ENCODE data around the gene PEX10. TPM values are rescaled to one million over a fixed set of nuclear protein-coding genes. Genes with fewer than 3 reads are reported as not detected.

Gene PEX10
- total RNA-seq, 1 donor from 2014 or later: 15.8 TPM

DNA sequence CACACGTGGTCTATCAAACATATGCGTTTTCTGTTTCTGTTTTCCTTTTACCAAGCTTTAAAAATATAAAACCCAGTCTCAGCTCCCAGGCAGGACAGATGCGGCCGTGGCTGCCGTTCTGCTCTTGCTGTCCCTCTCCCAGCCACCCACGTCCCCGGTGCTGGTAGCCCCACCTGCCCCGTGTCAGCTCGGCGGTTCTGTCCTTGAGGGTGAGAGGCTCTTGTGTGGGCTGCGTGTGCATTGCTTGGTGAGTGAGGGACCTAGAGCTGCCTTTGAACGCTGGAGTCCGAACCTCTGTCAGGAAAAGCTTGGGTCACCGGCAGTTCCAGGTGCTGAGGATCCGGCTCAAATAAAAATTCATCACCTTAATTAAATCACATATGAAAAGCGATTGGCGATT is 16.3 kb downstream of the PEX10 start:
- no peak overlapping the region for H3K4me3 ChIP-seq
- H3K27ac ChIP-seq (replicated peaks): no peak overlapping the region
- no peaks in the 10 kb centered on the region for H3K9me3 ChIP-seq (replicated peaks)
- no peaks in the 10 kb centered on the region for H3K27me3 ChIP-seq (ENCODE audit: low read depth)
- peaks cover 63% of the 10 kb centered on the region for H3K36me3 ChIP-seq
- DNase-seq: no peak
- H3K4me1 ChIP-seq: peaks cover 43% of the 10 kb centered on the region
- intact Hi-C loops (cut with micrococcal nuclease): no loop called here
- TF ChIP-seq, protein P1, sequence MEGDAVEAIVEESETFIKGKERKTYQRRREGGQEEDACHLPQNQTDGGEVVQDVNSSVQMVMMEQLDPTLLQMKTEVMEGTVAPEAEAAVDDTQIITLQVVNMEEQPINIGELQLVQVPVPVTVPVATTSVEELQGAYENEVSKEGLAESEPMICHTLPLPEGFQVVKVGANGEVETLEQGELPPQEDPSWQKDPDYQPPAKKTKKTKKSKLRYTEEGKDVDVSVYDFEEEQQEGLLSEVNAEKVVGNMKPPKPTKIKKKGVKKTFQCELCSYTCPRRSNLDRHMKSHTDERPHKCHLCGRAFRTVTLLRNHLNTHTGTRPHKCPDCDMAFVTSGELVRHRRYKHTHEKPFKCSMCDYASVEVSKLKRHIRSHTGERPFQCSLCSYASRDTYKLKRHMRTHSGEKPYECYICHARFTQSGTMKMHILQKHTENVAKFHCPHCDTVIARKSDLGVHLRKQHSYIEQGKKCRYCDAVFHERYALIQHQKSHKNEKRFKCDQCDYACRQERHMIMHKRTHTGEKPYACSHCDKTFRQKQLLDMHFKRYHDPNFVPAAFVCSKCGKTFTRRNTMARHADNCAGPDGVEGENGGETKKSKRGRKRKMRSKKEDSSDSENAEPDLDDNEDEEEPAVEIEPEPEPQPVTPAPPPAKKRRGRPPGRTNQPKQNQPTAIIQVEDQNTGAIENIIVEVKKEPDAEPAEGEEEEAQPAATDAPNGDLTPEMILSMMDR (IDR thresholded peaks at IDR 0.05; ENCODE audit: borderline replicate concordance): no peak

DNA sequence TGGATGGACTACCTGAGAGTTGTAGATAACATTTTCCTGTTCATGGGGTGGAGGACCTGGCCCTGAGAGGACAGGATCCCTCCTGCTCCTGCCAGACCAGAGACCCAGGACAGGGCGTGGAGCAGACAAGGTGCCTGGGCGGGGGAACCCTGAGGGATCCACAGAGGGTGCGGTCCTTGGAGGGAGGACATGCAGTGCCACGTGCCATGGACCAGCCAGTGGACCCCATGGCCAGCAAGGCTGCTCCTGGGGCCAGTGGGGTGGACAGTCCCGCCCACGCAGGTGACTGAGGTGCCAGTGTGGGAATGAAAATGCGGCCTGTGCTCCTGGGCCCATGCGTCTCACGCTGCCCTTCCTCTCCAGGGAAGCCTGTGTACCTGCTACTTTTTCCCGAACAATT is 17.1 kb downstream of the PEX10 start:
- intact Hi-C loops (cut with micrococcal nuclease): no loop called here
- Histone ChIP-seq H3K27me3 (ENCODE audit: low read depth) (no peaks in the 10 kb centered on the region), H3K4me3 (no peak overlapping the region), H3K9me3 (replicated peaks) (no peaks in the 10 kb centered on the region), H3K27ac (replicated peaks) (no peak overlapping the region), H3K36me3 (peaks cover 56% of the 10 kb centered on the region), H3K4me1 (peaks cover 51% of the 10 kb centered on the region)
- TF ChIP-seq, protein P1 (IDR thresholded peaks at IDR 0.05; ENCODE audit: borderline replicate concordance): no peak
- DNase-seq: no peak

DNA sequence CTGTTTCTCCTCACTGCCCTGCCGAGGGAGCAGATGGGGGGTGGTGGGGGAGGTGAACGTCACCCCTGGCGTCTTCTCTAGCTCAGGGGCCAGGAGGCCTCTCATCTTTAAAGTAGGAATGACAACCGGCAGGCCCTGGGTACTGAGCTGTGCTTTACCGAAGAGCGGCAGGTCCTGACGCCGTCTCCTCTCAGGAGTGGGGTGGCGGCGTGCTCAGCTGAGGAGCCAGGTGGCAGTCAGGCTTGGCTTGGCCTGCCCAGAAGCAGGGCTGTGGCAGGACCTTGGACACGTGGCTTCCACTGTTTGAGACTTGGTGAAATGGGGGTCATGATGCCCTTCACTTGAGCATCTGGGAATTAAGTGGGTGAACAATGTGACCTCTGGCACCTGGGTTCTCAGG is 17.6 kb downstream of the PEX10 start:
- TF ChIP-seq, protein P1 (IDR thresholded peaks at IDR 0.05; ENCODE audit: borderline replicate concordance): no peak
- H3K27ac ChIP-seq (replicated peaks): no peak overlapping the region
- intact Hi-C loops (cut with micrococcal nuclease): no loop called here
- peaks cover 52% of the 10 kb centered on the region for H3K4me1 ChIP-seq
- H3K36me3 ChIP-seq: peaks cover 51% of the 10 kb centered on the region
- H3K4me3 ChIP-seq: no peak overlapping the region
- H3K27me3 ChIP-seq (ENCODE audit: low read depth): no peaks in the 10 kb centered on the region
- DNase-seq: no peak
- no peaks in the 10 kb centered on the region for H3K9me3 ChIP-seq (replicated peaks)

DNA sequence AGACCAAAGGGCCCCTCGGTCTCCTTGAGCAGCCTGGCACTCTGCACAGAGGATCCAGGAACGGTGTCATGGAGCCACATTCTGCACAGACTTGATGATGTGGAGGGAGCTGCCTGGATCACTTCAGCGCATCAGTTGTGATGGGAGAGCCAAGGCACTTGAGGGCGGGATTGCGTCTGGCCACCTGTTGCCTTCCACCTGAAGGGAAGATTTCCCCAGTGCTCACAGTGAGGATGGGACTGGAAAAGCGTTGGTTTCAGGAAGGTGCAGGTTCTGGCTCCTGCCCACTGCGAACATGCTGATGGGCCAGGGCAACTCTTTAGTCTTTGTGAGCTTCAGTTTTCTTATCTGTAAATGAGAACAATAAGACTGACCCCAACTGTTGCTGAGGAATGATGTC is 18.1 kb downstream of the PEX10 start:
- peaks cover 52% of the 10 kb centered on the region for H3K4me1 ChIP-seq
- peaks cover 46% of the 10 kb centered on the region for H3K36me3 ChIP-seq

DNA sequence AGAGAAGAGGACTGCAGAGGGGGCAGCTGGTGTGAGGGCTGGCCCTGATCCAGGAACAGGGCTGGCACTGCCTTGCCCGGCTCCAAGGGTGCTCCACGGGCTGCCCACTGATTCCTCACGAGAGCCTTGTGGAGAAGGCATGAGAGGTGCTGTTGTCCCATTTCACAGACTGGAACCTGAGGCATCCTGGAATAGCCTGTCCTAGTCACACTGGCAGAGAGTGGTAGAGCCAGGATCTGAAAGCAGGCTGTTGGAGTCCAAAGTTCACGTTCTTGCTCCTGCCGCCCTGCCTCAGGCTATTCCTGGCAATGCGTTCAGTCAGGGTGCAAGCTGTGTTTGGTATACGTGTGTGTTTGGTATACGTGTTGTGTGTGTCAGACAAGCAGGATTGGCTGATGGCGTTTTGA is 18.9 kb downstream of the PEX10 start:
- DNase-seq: no peak
- Histone ChIP-seq H3K36me3 (peaks cover 38% of the 10 kb centered on the region), H3K9me3 (replicated peaks) (no peaks in the 10 kb centered on the region), H3K27me3 (ENCODE audit: low read depth) (no peaks in the 10 kb centered on the region), H3K4me3 (peak overlapping the region; percentile 91), H3K4me1 (peaks cover 52% of the 10 kb centered on the region), H3K27ac (replicated peaks) (no peak overlapping the region)
- intact Hi-C loops (cut with micrococcal nuclease): no loop called here
- TF ChIP-seq, protein P1 (IDR thresholded peaks at IDR 0.05; ENCODE audit: borderline replicate concordance): no peak

More for the DNA sequence above, 18.1 kb downstream of the PEX10 start:
- Histone ChIP-seq H3K27me3 (ENCODE audit: low read depth) (no peaks in the 10 kb centered on the region), H3K9me3 (replicated peaks) (no peaks in the 10 kb centered on the region), H3K4me3 (no peak overlapping the region), H3K27ac (replicated peaks) (no peak overlapping the region)
- no peak for DNase-seq
- TF ChIP-seq, protein P1 (IDR thresholded peaks at IDR 0.05; ENCODE audit: borderline replicate concordance): no peak
- intact Hi-C loops (cut with micrococcal nuclease): no loop called here

DNA sequence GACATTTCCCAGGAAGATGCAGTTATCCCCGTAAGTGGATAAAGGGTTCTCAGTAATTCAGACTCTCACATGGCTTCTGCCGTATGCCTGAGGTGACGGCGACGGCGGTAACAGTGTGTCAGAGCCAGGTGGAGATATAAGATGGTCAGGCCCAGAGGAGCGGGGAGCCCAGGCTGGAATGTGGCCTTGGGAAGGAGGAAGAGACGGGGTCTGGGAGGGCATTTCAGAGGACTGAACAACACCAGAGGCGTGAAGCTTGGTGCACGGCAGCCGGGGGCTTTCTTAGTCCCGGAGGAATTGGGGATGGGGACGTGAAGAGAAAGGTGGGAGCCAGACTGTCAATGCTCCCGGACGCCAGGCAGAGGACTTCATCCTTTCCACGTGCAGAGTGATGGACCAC is 19.7 kb downstream of the PEX10 start:
- H3K27me3 ChIP-seq (ENCODE audit: low read depth): no peaks in the 10 kb centered on the region
- peaks cover 52% of the 10 kb centered on the region for H3K4me1 ChIP-seq
- DNase-seq: no peak
- H3K27ac ChIP-seq (replicated peaks): peak overlapping the region; percentile 93
- H3K9me3 ChIP-seq (replicated peaks): no peaks in the 10 kb centered on the region
- TF ChIP-seq, protein P1 (IDR thresholded peaks at IDR 0.05; ENCODE audit: borderline replicate concordance): no peak
- peak overlapping the region; percentile 91 for H3K4me3 ChIP-seq
- peaks cover 30% of the 10 kb centered on the region for H3K36me3 ChIP-seq
- intact Hi-C loops (cut with micrococcal nuclease): no loop called here
